Measurements from ENCODE around the gene ZNF282.

The ZNF282 gene

GRCh38 chr7:149194799-149195179 is 557 bp upstream of the ZNF282 start:
- DNase-seq, result no peak

GRCh38 chr7:149196151-149196704 is 882 bp downstream of the ZNF282 start:
- DNase-seq, result peak; percentile 32

GRCh38 chr7:149196705-149197171 is 1.4 kb downstream of the ZNF282 start:
- peak; percentile 28 for DNase-seq

- DNase-seq, result no peak
Measured at GRCh38 chr7:149197675-149198074, 2.3 kb downstream of the ZNF282 start.

- DNase-seq, result no peak
Measured at GRCh38 chr7:149198161-149198816, 2.9 kb downstream of the ZNF282 start.

- DNase-seq, result no peak
Measured at GRCh38 chr7:149199234-149199995, 4.1 kb downstream of the ZNF282 start.

GRCh38 chr7:149202831-149203231 is 7.5 kb downstream of the ZNF282 start:
- DNase-seq, result peak; percentile 50

GRCh38 chr7:149205690-149206381 is 10.5 kb downstream of the ZNF282 start:
- no peak for DNase-seq

- no peak for DNase-seq
Measured at GRCh38 chr7:149207324-149208035, 12.1 kb downstream of the ZNF282 start.

GRCh38 chr7:149209518-149210269 is 14.3 kb downstream of the ZNF282 start:
- DNase-seq, result peak; percentile 93

- no peak for DNase-seq
Measured at GRCh38 chr7:149210551-149210950, 15.2 kb downstream of the ZNF282 start.

- no peak for DNase-seq
Measured at GRCh38 chr7:149214020-149214720, 18.8 kb downstream of the ZNF282 start.

GRCh38 chr7:149216402-149216801 is 21.1 kb downstream of the ZNF282 start:
- no peak for DNase-seq

- DNase-seq, result no peak
Measured at GRCh38 chr7:149217570-149217969, 22.2 kb downstream of the ZNF282 start.

GRCh38 chr7:149218469-149219420 is 23.4 kb downstream of the ZNF282 start:
- DNase-seq, result no peak

- DNase-seq, result no peak
Measured at GRCh38 chr7:149220534-149220933, 25.2 kb downstream of the ZNF282 start.

- no peak for DNase-seq
Measured at GRCh38 chr7:149223176-149223575, 27.8 kb downstream of the ZNF282 start.

- DNase-seq, result no peak
Measured at GRCh38 chr7:149223761-149224160, 28.4 kb downstream of the ZNF282 start.

- no peak for DNase-seq
Measured at GRCh38 chr7:149224352-149224751, 29.0 kb downstream of the ZNF282 start.

- DNase-seq, result no peak
Measured at GRCh38 chr7:149225106-149225505, 29.8 kb downstream of the ZNF282 start.

Data from activated CD4-positive, alpha-beta T cell treated with anti-CD3 and anti-CD28 coated beads for 48 hours (primary cell).